HG02884 (cell line): ENCODE data around the gene LCN10.
"Not testable (repeated sequence)": the region's sequence is repeated elsewhere in the genome, so short reads cannot be mapped to it uniquely, and the experiment has no call there.

Experiments
- ATAC-seq: cut with Tn5 transposase; IDR thresholded peaks from one replicate; pipeline ENCODE4 v1.9.1; 2021; ENCODE audit warnings: mild to moderate bottlenecking, moderate library complexity; ENCODE audit not compliant: unreplicated experiment

Gene LCN10

GRCh38 chr9:136721339-136722092 lies 21.2 kb downstream of the LCN10 start:
- no peak for ATAC-seq

- ATAC-seq, result no peak
These were observed 21.8 kb downstream of the LCN10 start for GRCh38 chr9:136720898-136721338.

GRCh38 chr9:136720251-136720897 lies 22.4 kb downstream of the LCN10 start:
- ATAC-seq, result no peak

GRCh38 chr9:136719195-136719880 lies 23.4 kb downstream of the LCN10 start:
- ATAC-seq, result no peak

- ATAC-seq, result no peak
These were observed 24.2 kb downstream of the LCN10 start for GRCh38 chr9:136718345-136719194.

GRCh38 chr9:136717399-136717798 lies 25.3 kb downstream of the LCN10 start:
- no peak for ATAC-seq

- no peak for ATAC-seq
These were observed 27.9 kb downstream of the LCN10 start for GRCh38 chr9:136714893-136715274.

- no peak for ATAC-seq
These were observed 28.4 kb downstream of the LCN10 start for GRCh38 chr9:136714096-136714892.

GRCh38 chr9:136713550-136713949 lies 29.2 kb downstream of the LCN10 start:
- ATAC-seq, result no peak

- ATAC-seq, result no peak
These were observed 29.8 kb downstream of the LCN10 start for GRCh38 chr9:136712690-136713544.

- no peak for ATAC-seq
These were observed 30.7 kb downstream of the LCN10 start, which contains the start of gene DIPK1B for GRCh38 chr9:136711751-136712689. TSS of gene DIPK1B (plus strand) at chr9:136712572. CDS start at chr9:136712666, 94 bp downstream.

- ATAC-seq, result not testable (repeated sequence)
These were observed 31.5 kb downstream of the LCN10 start for GRCh38 chr9:136711219-136711648.

GRCh38 chr9:136710543-136710942 lies 32.2 kb downstream of the LCN10 start:
- ATAC-seq, result no peak

GRCh38 chr9:136709454-136710109 lies 33.2 kb downstream of the LCN10 start:
- ATAC-seq, result no peak

GRCh38 chr9:136707849-136708517 lies 34.8 kb downstream of the LCN10 start:
- no peak for ATAC-seq

GRCh38 chr9:136707011-136707410 lies 35.7 kb downstream of the LCN10 start:
- no peak for ATAC-seq

- ATAC-seq, result no peak
These were observed 37.2 kb downstream of the LCN10 start for GRCh38 chr9:136705564-136705963.
